ENCODE results near the gene MUC15.

The MUC15 gene

GRCh38 chr11:26572770-26573402 is 823 bp upstream of the MUC15 start:
- DNase-seq, result no peak

GRCh38 chr11:26569646-26570045 is 2.4 kb downstream of the MUC15 start:
- DNase-seq, result no peak

GRCh38 chr11:26558190-26558589 is 13.9 kb downstream of the MUC15 start:
- no peak for DNase-seq

GRCh38 chr11:26557666-26558065 is 14.4 kb downstream of the MUC15 start:
- DNase-seq, result no peak

- no peak for DNase-seq
Measured at GRCh38 chr11:26556582-26556981, 15.5 kb downstream of the MUC15 start.

GRCh38 chr11:26554455-26554854 is 17.6 kb downstream of the MUC15 start:
- no peak for DNase-seq

- DNase-seq, result no peak
Measured at GRCh38 chr11:26553182-26553581, 18.9 kb downstream of the MUC15 start.

GRCh38 chr11:26551186-26551801 is 20.8 kb downstream of the MUC15 start:
- no peak for DNase-seq

- no peak for DNase-seq
Measured at GRCh38 chr11:26550022-26550421, 22.0 kb downstream of the MUC15 start.

- no peak for DNase-seq
Measured at GRCh38 chr11:26549176-26549575, 22.9 kb downstream of the MUC15 start.

GRCh38 chr11:26541870-26542269 is 30.2 kb downstream of the MUC15 start:
- DNase-seq, result no peak

- DNase-seq, result no peak
Measured at GRCh38 chr11:26539517-26539916, 32.5 kb downstream of the MUC15 start.

GRCh38 chr11:26537341-26537740 is 34.7 kb downstream of the MUC15 start:
- DNase-seq, result no peak

GRCh38 chr11:26527685-26528084 is 44.4 kb downstream of the MUC15 start:
- DNase-seq, result no peak

- no peak for DNase-seq
Measured at GRCh38 chr11:26522912-26523610, 49.0 kb downstream of the MUC15 start.

GRCh38 chr11:26519469-26519868 is 52.6 kb downstream of the MUC15 start:
- DNase-seq, result no peak

- DNase-seq, result no peak
Measured at GRCh38 chr11:26512196-26512595, 59.9 kb downstream of the MUC15 start.

GRCh38 chr11:26510756-26511155 is 61.3 kb downstream of the MUC15 start:
- no peak for DNase-seq

- DNase-seq, result no peak
Measured at GRCh38 chr11:26510164-26510563, 61.9 kb downstream of the MUC15 start.

All from SIG-M5 (cell line).